HG02588 (cell line): ENCODE data around the gene B2M.
A peak's percentile ranks its signal among the peaks of the same experiment; 100 is the strongest.
"Not testable (repeated sequence)": the region's sequence is repeated elsewhere in the genome, so short reads cannot be mapped to it uniquely, and the experiment has no call there.

Experiments used
- ATAC-seq: cut with Tn5 transposase; IDR thresholded peaks from one replicate; pipeline ENCODE4 v1.9.1; 2021; ENCODE audit warnings: mild to moderate bottlenecking, moderate library complexity; ENCODE audit not compliant: unreplicated experiment

Gene B2M

GRCh38 chr15:44697014-44697413 is 14.3 kb upstream of the B2M start:
- ATAC-seq = no peak

- ATAC-seq = no peak
Observed at GRCh38 chr15:44698641-44699040, 12.7 kb upstream of the B2M start.

- not testable (repeated sequence) for ATAC-seq
Observed at GRCh38 chr15:44700676-44701075, 10.6 kb upstream of the B2M start.

- ATAC-seq = no peak
Observed at GRCh38 chr15:44705986-44706385, 5.3 kb upstream of the B2M start.

- ATAC-seq = no peak
Observed at GRCh38 chr15:44706401-44706800, 4.9 kb upstream of the B2M start.

GRCh38 chr15:44706946-44707636 is 4.2 kb upstream of the B2M start:
- ATAC-seq = no peak

- peak; percentile 27 for ATAC-seq
Observed at GRCh38 chr15:44710236-44711095, 851 bp upstream of the B2M start.

- peak; percentile 16 for ATAC-seq
Observed at GRCh38 chr15:44711743-44712345, 527 bp downstream of the B2M start.

GRCh38 chr15:44712346-44713005 is 1.2 kb downstream of the B2M start:
- no peak for ATAC-seq

- no peak for ATAC-seq
Observed at GRCh38 chr15:44713006-44713966, 2.0 kb downstream of the B2M start.

- ATAC-seq = no peak
Observed at GRCh38 chr15:44715142-44715796, 4.0 kb downstream of the B2M start.

GRCh38 chr15:44715797-44716334 is 4.5 kb downstream of the B2M start:
- ATAC-seq = no peak

GRCh38 chr15:44716983-44717602 is 5.8 kb downstream of the B2M start:
- ATAC-seq = no peak

- ATAC-seq = no peak
Observed at GRCh38 chr15:44718180-44718926, 7.0 kb downstream of the B2M start.

GRCh38 chr15:44718927-44719292 is 7.6 kb downstream of the B2M start:
- no peak for ATAC-seq

GRCh38 chr15:44719293-44719999 is 8.1 kb downstream of the B2M start:
- peak; percentile 51 for ATAC-seq

GRCh38 chr15:44720000-44720435 is 8.7 kb downstream of the B2M start:
- not testable (repeated sequence) for ATAC-seq
